K562 (cell line): ENCODE measurements around the gene CRTC3. TPM values are rescaled to one million over a fixed set of nuclear protein-coding genes. Genes with fewer than 3 reads are reported as not detected.

Experiments
- ATAC-seq: fragments of 200-7000 bp; cut with Tn5 transposase; 3 replicates; pipeline ENCODE4 v1.9.1; 2020; ENCODE audit warnings: moderate library complexity
- BruUV-seq: library from RNA; stranded (reverse); fragments of 400-500 nt; replicated peaks from 2 replicates; lab custom pipeline; 2021; lab: Mats Ljungman, UMichigan
- CTCF ChIA-PET: fragments of 300-600 bp; formaldehyde crosslinking; extraction: SDS; loops from one replicate; lab custom pipeline; 2021; ENCODE audit warnings: low intra/inter-chr PET ratio; lab: Yijun Ruan, JAX
- POLR2A ChIA-PET: fragments of 300-600, 350-650 bp; sonication (Branson Sonifier 250); formaldehyde crosslinking; extraction: SDS; loops from one replicate; lab custom pipeline; 2021; ENCODE audit warnings: antibody characterized with exemption, inconsistent platforms; lab: Yijun Ruan, JAX
- DNase-seq, 4 experiments: peaks; one replicate each; pipeline versions ENCODE4 v3.0.0 to v3.0.0-alpha.2; 2011 to 2018; ENCODE audit warnings: low spot score in 3 of 4, mixed read lengths in 3 of 4; ENCODE audit errors: extremely low read depth in 1 of 4
- FAIRE-seq: peaks from 2 replicates; lab custom pipeline; 2011; peaks lifted over from hg19 to GRCh38; lab: Jason Lieb, UNC
- H2AFZ ChIP-seq: 2 replicates; pipeline ENCODE4 v1.6.0; 2011; ENCODE audit warnings: low read depth, low read length, control low read depth, inconsistent platforms
- H3K27ac ChIP-seq: fragments of 200-600 bp; 3 replicates; pipeline ENCODE4 v1.8.0; 2011; ENCODE audit warnings: low read depth, mild to moderate bottlenecking, control low read depth, inconsistent platforms, low read length, moderate library complexity, mixed read lengths; ENCODE audit errors: extremely low read depth
- H3K27me3 ChIP-seq, 2 experiments: fragments of 300-600 bp in 1 of 2; 2 replicates in 1 of 2; 3 replicates in 1 of 2; pipeline versions ENCODE4 v1.6.0 to v1.8.0; 2011; ENCODE audit warnings: inconsistent platforms in 2 of 2, low read length in 2 of 2, mild to moderate bottlenecking in 1 of 2, mixed read lengths in 1 of 2, moderate library complexity in 1 of 2; ENCODE audit not compliant: control insufficient read depth in 2 of 2, insufficient read depth in 2 of 2
- H3K36me3 ChIP-seq: fragments of 300-600 bp; 3 replicates; pipeline ENCODE4 v1.8.0; 2011; ENCODE audit warnings: mild to moderate bottlenecking, low read length, inconsistent platforms; ENCODE audit not compliant: control insufficient read depth, insufficient read depth
- H3K4me1 ChIP-seq, 2 experiments: fragments of 200-600 bp in 1 of 2; replicated peaks in 1 of 2; 2 replicates in 1 of 2; 3 replicates in 1 of 2; pipeline versions ENCODE4 v1.5.1 to v1.8.0; 2011; ENCODE audit warnings: inconsistent platforms in 2 of 2, low read length in 2 of 2, mild to moderate bottlenecking in 1 of 2, mixed read lengths in 1 of 2, moderate library complexity in 1 of 2; ENCODE audit not compliant: control insufficient read depth in 2 of 2, insufficient read depth in 2 of 2
- H3K4me2 ChIP-seq: 2 replicates; pipeline ENCODE4 v1.6.1; 2011; ENCODE audit warnings: low read length, control low read depth, inconsistent platforms, mixed read lengths; ENCODE audit not compliant: insufficient read depth
- H3K4me3 ChIP-seq: fragments of 200-600 bp; sonication (generic), shearing (Covaris generic); 2 replicates; pipeline ENCODE4 v1.5.1; 2016; ENCODE audit warnings: control low read depth, inconsistent platforms
- H3K79me2 ChIP-seq: fragments of 200-600 bp; 3 replicates; pipeline ENCODE4 v1.8.0; 2011; ENCODE audit warnings: low read length, inconsistent platforms; ENCODE audit not compliant: control insufficient read depth, insufficient read depth
- H3K9ac ChIP-seq, 2 experiments: 2 replicates each; pipeline versions ENCODE4 v1.6.0 to v1.6.1; 2011; ENCODE audit warnings: low read depth in 2 of 2, low read length in 2 of 2, control low read depth in 1 of 2, inconsistent platforms in 1 of 2, mild to moderate bottlenecking in 1 of 2, mixed read lengths in 1 of 2; ENCODE audit not compliant: insufficient read depth in 1 of 2
- H3K9me1 ChIP-seq: one replicate; pipeline ENCODE4 v1.6.0; 2011; ENCODE audit warnings: inconsistent platforms, mild to moderate bottlenecking, low read length, moderate library complexity; ENCODE audit not compliant: control insufficient read depth, insufficient read depth
- H3K9me3 ChIP-seq: replicated peaks from 2 replicates; pipeline ENCODE4 v1.5.1; 2011; ENCODE audit warnings: low read depth, low read length, inconsistent platforms; ENCODE audit not compliant: control insufficient read depth, insufficient read depth
- H4K20me1 ChIP-seq: replicated peaks from 2 replicates; pipeline ENCODE4 v1.6.1; 2011; ENCODE audit warnings: low read length, inconsistent platforms, mixed read lengths; ENCODE audit not compliant: control insufficient read depth, insufficient read depth
- ATF1 ChIP-seq, 2 experiments: fragments of 450-650 bp in 1 of 2; IDR thresholded peaks; 2 replicates each; pipeline ENCODE4 v1.6.1; 2016; ENCODE audit warnings: missing compliant biosample characterization in 1 of 2, missing genetic modification characterization in 1 of 2
- ATF3 ChIP-seq, 2 experiments: fragments of 450-650 bp in 1 of 2; sonication (generic) in 1 of 2; formaldehyde crosslinking in 1 of 2; IDR thresholded peaks in 1 of 2; conservative IDR thresholded peaks in 1 of 2; 2 replicates each; pipeline versions ENCODE4 v1.6.1 to v1.8.1; 2016 to 2023; ENCODE audit warnings: mild to moderate bottlenecking in 2 of 2, moderate library complexity in 2 of 2, inconsistent platforms in 1 of 2, missing genetic modification reagents in 1 of 2
- ATF7 ChIP-seq: fragments of 450-650 bp; IDR thresholded peaks from 2 replicates; pipeline ENCODE4 v1.7.1; 2014; ENCODE audit warnings: mild to moderate bottlenecking, moderate library complexity
- CBFA2T3 ChIP-seq: fragments of 450-650 bp; IDR thresholded peaks from 2 replicates; pipeline ENCODE4 v1.6.1; 2017
- CREM ChIP-seq: IDR thresholded peaks from 2 replicates; pipeline ENCODE4 v1.6.1; 2014; ENCODE audit warnings: antibody characterized with exemption, low read depth
- GTF2F1 ChIP-seq: IDR thresholded peaks from 2 replicates; pipeline ENCODE4 v1.6.1; 2011; ENCODE audit warnings: low read depth, low read length, improper control_type of control experiment
- POLR2A ChIP-seq: fragments of 450-650 bp; conservative IDR thresholded peaks from 2 replicates; pipeline ENCODE4 v1.6.1; 2016
- RAD51 ChIP-seq: fragments of 450-650 bp; IDR thresholded peaks from 2 replicates; pipeline ENCODE4 v1.7.1; 2016; ENCODE audit warnings: low read depth, mild to moderate bottlenecking, borderline replicate concordance
- RBBP5 ChIP-seq: fragments of 200-600 bp; sonication (generic); IDR thresholded peaks from 2 replicates; pipeline ENCODE4 v1.6.1; 2012; ENCODE audit warnings: borderline replicate concordance, mild to moderate bottlenecking, low read length, control low read depth, inconsistent platforms; ENCODE audit not compliant: insufficient read depth, poor library complexity, severe bottlenecking
- USF1 ChIP-seq: sonication (generic); formaldehyde crosslinking; IDR thresholded peaks from 2 replicates; pipeline ENCODE4 v1.9.0; 2022; ENCODE audit warnings: mild to moderate bottlenecking, missing genetic modification reagents
- YY1 ChIP-seq, 3 experiments: IDR thresholded peaks; 2 replicates each; pipeline ENCODE4 v1.6.1; 2011; ENCODE audit warnings: low read length in 2 of 3, mild to moderate bottlenecking in 2 of 3, moderate library complexity in 2 of 3, borderline replicate concordance in 1 of 3, control low read depth in 1 of 3, low read depth in 1 of 3; ENCODE audit not compliant: insufficient read depth in 3 of 3, insufficient replicate concordance in 2 of 3, control insufficient read depth in 1 of 3, insufficient read length in 1 of 3; ENCODE audit errors: extremely low read depth in 1 of 3
- ZNF384 ChIP-seq: IDR thresholded peaks from 2 replicates; pipeline ENCODE4 v1.6.1; 2012; ENCODE audit warnings: low read depth, low read length, improper control_type of control experiment
- ZNF76 ChIP-seq: fragments of 250-450 bp; sonication (Bioruptor Pico); IDR thresholded peaks from 2 replicates; pipeline ENCODE4 v1.4.0; 2020; ENCODE audit warnings: mild to moderate bottlenecking, moderate library complexity, borderline replicate concordance
- ZNF780A ChIP-seq: fragments of 250-450 bp; sonication (Bioruptor Pico); IDR thresholded peaks from 2 replicates; pipeline ENCODE4 v1.5.0; 2021; ENCODE audit warnings: mild to moderate bottlenecking
- WGBS: fragments of 100-300 bp; shearing (Covaris generic); methylation state at CpG from one replicate; pipeline ENCODE4 v1.1.6; 2016; ENCODE audit warnings: low coverage, mixed read lengths; ENCODE audit not compliant: insufficient coverage; ENCODE audit errors: missing lambda C conversion rate; 5-methylcytosine and 5-hydroxymethylcytosine counted together
- in situ Hi-C: fragments of 300-500 bp; cut with MboI; formaldehyde crosslinking; loops from 4 replicates; pipeline ENCODE4 v1.15.0; 2018; ENCODE audit warnings: inconsistent platforms, mixed read lengths
- intact Hi-C: fragments of 100-400 bp; cut with micrococcal nuclease; formaldehyde crosslinking; loops from 2 replicates; pipeline ENCODE4 v1.14.2; 2022
- polyA plus RNA-seq, 8 experiments: library from polyadenylated mRNA; depleted of rRNA in 4 of 8; stranded (reverse) in 5 of 8; unstranded in 3 of 8; fragments of >200 nt; fragmentation: Nextera tagmentation in 2 of 8; fragmentation: Illumina TruSeq in 1 of 8; extraction: Ambion mirVana in 2 of 8; extraction: Trizol in 1 of 8; gene quantifications; 2 replicates each; pipeline versions ENCODE4 v1.2.1 to v1.2.3, GENCODE V29; 2011 to 2014; ENCODE audit warnings: inconsistent platforms in 1 of 8, missing spikeins in 1 of 8
- total RNA-seq, 7 experiments: library from RNA; depleted of rRNA in 6 of 7; stranded (reverse); fragments of >200 nt in 6 of 7; fragmentation: Illumina TruSeq in 2 of 7; extraction: Trizol in 2 of 7; gene quantifications; 2 replicates each; pipeline versions ENCODE4 v1.2.1 to v1.2.3, GENCODE V29; 2011 to 2021; ENCODE audit warnings: low replicate concordance in 1 of 7

CRTC3 gene
- total and polyA plus RNA-seq, 9 of the 15 experiments (the other 6 are each of a cell fraction or from before 2014, with no cell fraction given): 1.2 to 19.0 (median 11.6) TPM

DNA sequence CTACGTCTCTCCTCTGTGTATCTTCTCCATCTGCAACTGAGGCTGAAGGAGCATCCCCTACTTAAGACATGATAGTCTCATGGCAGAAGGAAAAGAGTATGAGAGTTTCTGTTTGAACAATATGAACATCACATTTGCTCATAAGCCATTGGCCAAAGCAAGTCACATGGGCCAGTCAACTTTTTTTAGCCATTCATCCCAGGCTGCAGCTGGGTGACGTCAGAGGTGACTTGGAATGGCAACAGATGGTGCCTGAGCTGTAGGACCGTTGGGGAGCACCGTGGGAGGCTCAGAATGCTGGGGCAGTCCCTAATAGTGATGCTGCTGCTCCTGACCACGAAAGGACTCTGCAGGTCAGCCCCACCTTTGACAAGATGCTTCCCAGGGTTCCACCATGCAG, 58.7 kb downstream of the CRTC3 start:
- BruUV-seq: no TSS peak
- Histone ChIP-seq H3K9ac (no peak overlapping the region), H2AFZ (no peak overlapping the region), H3K36me3 (no peaks in the 10 kb centered on the region), H3K4me1 (peaks cover 4 to 12% of the 10 kb centered on the region in 2 experiments), H3K9me3 (no peaks in the 10 kb centered on the region), H4K20me1 (no peaks in the 10 kb centered on the region), H3K4me2 (no peak overlapping the region), H3K9me1 (no peaks in the 10 kb centered on the region), H3K27me3 (no peaks in the 10 kb centered on the region), H3K79me2 (no peaks in the 10 kb centered on the region), H3K27ac (no peak overlapping the region), H3K4me3 (no peak overlapping the region)
- peak; percentile 70 for ATAC-seq
- DNase-seq: peak; percentile 27 to 40 (median 38)
- intact Hi-C loops (no loop called here), in situ Hi-C loops (no loop called here)
- 40% methylated on average over 5 of the region's 5 CpGs for WGBS
- POLR2A ChIA-PET: no interaction called here
- CTCF ChIA-PET: no interaction called here
- no peak for FAIRE-seq
- TF ChIP-seq POLR2A (no peak), RAD51 (peak; percentile 71), ZNF780A (no peak), USF1 (CRISPR knock-in tag) (peak; percentile 91), CREM (peak; percentile 56; the same call in 1 of the 2 replicates), ATF3 (IDR thresholded peaks at IDR 0.05) (peak; percentile 80), ATF3 (CRISPR knock-in tag; conservative IDR thresholded peaks at IDR 0.05) (no peak), ATF1 (CRISPR knock-in tag; IDR thresholded peaks at IDR 0.05) (no peak), ATF1 (tag; IDR thresholded peaks at IDR 0.05) (peak; percentile 57), ZNF76 (CRISPR knock-in tag) (no peak), RBBP5 (no peak), ZNF384 (peak; percentile 50; the same call in 1 of the 2 replicates), GTF2F1 (no peak), ATF7 (peak; percentile 49; the same call in 1 of the 2 replicates), YY1 (IDR thresholded peaks at IDR 0.05; ENCODE audit: borderline replicate concordance in 1 of 3, control insufficient read depth in 1 of 3, extremely low read depth in 1 of 3, insufficient read depth in 3 of 3, insufficient read length in 1 of 3, insufficient replicate concordance in 2 of 3, low read depth in 1 of 3, low read length in 2 of 3) (no peak), CBFA2T3 (no peak)
